H1 (cell line): ENCODE data around the gene MAST2. TPM values are rescaled to one million over a fixed set of nuclear protein-coding genes. Genes with fewer than 3 reads are reported as not detected.

Source experiments
- CEBPB ChIP-seq: IDR thresholded peaks from 2 replicates; pipeline ENCODE4 v1.6.1; 2012; ENCODE audit warnings: low read depth, low read length
- EP300 ChIP-seq, 2 experiments: IDR thresholded peaks; 1 replicate in 1 of 2; 2 replicates in 1 of 2; pipeline ENCODE4 v1.6.1; 2011 to 2012; ENCODE audit warnings: low read depth in 2 of 2, low read length in 2 of 2, mild to moderate bottlenecking in 2 of 2, borderline replicate concordance in 1 of 2, inconsistent platforms in 1 of 2, moderate library complexity in 1 of 2
- KDM1A ChIP-seq: fragments of 200-600, 300-600 bp; sonication (generic); IDR thresholded peaks from 2 replicates; pipeline ENCODE4 v1.7.1; 2016; ENCODE audit warnings: mild to moderate bottlenecking, low read length, borderline replicate concordance
- TEAD4 ChIP-seq: IDR thresholded peaks from 2 replicates; pipeline ENCODE4 v1.6.1; 2012; ENCODE audit warnings: low read depth, low read length, inconsistent platforms, mixed read lengths
- polyA plus RNA-seq, 7 experiments: library from polyadenylated mRNA; depleted of rRNA in 3 of 7; stranded (reverse) in 5 of 7; unstranded in 2 of 7; fragments of >200 nt in 5 of 7; fragments of 200-250 nt in 2 of 7; gene quantifications; 1 replicate in 5 of 7; 2 replicates in 1 of 7; 4 replicates in 1 of 7; pipeline versions ENCODE4 v1.2.1 to v1.2.3, GENCODE V29; 2011 to 2013; ENCODE audit warnings: missing spikeins in 2 of 7, mixed read lengths in 2 of 7
- total RNA-seq: library from RNA; stranded (reverse); fragmentation: NEBNext Ultra II Directional; extraction: Animal tissue kit (Norgen Biotek cat#: 25700); gene quantifications from 2 replicates; pipeline ENCODE4 v1.2.1, GENCODE V29; 2021
- TF ChIP-seq, protein P1 (sequence below): fragments of 300-600 bp; sonication (generic); IDR thresholded peaks from 2 replicates; pipeline ENCODE4 v1.7.1; 2012; ENCODE audit warnings: low read length, moderate library complexity, mild to moderate bottlenecking, inconsistent platforms; ENCODE audit not compliant: insufficient replicate concordance
- TF ChIP-seq, protein P2 (sequence below): IDR thresholded peaks from 2 replicates; pipeline ENCODE4 v1.6.1; 2011; ENCODE audit warnings: low read depth, mild to moderate bottlenecking, low read length; ENCODE audit not compliant: insufficient read depth

MAST2 gene
- total and polyA plus RNA-seq, 2 of the 8 experiments (the other 6 are each of a cell fraction or from before 2014, with no cell fraction given) = 20.5 to 35.4 TPM

DNA sequence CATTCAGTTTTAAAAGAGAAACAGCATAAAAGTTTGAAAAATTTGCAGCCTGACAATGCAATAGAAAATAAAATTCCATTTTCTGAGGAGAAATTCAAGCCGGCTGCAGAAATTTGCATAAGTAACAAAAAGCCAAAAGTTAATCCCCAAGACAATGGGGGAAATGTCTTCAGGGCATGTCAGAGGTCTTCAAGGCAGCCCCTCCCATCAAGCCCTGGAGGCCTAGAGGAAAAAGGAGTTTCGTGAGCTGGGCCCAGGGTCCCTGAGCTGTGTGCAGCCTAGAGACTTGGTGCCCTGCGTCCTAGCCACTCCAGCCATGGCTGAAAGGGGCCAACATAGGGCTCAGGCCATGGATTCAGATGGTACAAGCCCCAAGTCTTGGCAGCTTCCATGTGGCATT lies 254.4 kb downstream of the MAST2 start (continued):
- TF ChIP-seq, protein P1, sequence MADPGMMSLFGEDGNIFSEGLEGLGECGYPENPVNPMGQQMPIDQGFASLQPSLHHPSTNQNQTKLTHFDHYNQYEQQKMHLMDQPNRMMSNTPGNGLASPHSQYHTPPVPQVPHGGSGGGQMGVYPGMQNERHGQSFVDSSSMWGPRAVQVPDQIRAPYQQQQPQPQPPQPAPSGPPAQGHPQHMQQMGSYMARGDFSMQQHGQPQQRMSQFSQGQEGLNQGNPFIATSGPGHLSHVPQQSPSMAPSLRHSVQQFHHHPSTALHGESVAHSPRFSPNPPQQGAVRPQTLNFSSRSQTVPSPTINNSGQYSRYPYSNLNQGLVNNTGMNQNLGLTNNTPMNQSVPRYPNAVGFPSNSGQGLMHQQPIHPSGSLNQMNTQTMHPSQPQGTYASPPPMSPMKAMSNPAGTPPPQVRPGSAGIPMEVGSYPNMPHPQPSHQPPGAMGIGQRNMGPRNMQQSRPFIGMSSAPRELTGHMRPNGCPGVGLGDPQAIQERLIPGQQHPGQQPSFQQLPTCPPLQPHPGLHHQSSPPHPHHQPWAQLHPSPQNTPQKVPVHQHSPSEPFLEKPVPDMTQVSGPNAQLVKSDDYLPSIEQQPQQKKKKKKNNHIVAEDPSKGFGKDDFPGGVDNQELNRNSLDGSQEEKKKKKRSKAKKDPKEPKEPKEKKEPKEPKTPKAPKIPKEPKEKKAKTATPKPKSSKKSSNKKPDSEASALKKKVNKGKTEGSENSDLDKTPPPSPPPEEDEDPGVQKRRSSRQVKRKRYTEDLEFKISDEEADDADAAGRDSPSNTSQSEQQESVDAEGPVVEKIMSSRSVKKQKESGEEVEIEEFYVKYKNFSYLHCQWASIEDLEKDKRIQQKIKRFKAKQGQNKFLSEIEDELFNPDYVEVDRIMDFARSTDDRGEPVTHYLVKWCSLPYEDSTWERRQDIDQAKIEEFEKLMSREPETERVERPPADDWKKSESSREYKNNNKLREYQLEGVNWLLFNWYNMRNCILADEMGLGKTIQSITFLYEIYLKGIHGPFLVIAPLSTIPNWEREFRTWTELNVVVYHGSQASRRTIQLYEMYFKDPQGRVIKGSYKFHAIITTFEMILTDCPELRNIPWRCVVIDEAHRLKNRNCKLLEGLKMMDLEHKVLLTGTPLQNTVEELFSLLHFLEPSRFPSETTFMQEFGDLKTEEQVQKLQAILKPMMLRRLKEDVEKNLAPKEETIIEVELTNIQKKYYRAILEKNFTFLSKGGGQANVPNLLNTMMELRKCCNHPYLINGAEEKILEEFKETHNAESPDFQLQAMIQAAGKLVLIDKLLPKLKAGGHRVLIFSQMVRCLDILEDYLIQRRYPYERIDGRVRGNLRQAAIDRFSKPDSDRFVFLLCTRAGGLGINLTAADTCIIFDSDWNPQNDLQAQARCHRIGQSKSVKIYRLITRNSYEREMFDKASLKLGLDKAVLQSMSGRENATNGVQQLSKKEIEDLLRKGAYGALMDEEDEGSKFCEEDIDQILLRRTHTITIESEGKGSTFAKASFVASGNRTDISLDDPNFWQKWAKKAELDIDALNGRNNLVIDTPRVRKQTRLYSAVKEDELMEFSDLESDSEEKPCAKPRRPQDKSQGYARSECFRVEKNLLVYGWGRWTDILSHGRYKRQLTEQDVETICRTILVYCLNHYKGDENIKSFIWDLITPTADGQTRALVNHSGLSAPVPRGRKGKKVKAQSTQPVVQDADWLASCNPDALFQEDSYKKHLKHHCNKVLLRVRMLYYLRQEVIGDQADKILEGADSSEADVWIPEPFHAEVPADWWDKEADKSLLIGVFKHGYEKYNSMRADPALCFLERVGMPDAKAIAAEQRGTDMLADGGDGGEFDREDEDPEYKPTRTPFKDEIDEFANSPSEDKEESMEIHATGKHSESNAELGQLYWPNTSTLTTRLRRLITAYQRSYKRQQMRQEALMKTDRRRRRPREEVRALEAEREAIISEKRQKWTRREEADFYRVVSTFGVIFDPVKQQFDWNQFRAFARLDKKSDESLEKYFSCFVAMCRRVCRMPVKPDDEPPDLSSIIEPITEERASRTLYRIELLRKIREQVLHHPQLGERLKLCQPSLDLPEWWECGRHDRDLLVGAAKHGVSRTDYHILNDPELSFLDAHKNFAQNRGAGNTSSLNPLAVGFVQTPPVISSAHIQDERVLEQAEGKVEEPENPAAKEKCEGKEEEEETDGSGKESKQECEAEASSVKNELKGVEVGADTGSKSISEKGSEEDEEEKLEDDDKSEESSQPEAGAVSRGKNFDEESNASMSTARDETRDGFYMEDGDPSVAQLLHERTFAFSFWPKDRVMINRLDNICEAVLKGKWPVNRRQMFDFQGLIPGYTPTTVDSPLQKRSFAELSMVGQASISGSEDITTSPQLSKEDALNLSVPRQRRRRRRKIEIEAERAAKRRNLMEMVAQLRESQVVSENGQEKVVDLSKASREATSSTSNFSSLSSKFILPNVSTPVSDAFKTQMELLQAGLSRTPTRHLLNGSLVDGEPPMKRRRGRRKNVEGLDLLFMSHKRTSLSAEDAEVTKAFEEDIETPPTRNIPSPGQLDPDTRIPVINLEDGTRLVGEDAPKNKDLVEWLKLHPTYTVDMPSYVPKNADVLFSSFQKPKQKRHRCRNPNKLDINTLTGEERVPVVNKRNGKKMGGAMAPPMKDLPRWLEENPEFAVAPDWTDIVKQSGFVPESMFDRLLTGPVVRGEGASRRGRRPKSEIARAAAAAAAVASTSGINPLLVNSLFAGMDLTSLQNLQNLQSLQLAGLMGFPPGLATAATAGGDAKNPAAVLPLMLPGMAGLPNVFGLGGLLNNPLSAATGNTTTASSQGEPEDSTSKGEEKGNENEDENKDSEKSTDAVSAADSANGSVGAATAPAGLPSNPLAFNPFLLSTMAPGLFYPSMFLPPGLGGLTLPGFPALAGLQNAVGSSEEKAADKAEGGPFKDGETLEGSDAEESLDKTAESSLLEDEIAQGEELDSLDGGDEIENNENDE = no peak
- TF ChIP-seq TEAD4 (no peak), EP300 (IDR thresholded peaks at IDR 0.05; ENCODE audit: borderline replicate concordance in 1 of 2, low read depth in 2 of 2, low read length in 2 of 2) (no peak), CEBPB (no peak), KDM1A (no peak)
- TF ChIP-seq, protein P2, sequence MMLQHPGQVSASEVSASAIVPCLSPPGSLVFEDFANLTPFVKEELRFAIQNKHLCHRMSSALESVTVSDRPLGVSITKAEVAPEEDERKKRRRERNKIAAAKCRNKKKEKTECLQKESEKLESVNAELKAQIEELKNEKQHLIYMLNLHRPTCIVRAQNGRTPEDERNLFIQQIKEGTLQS = no peak
